Activated gamma-delta T cell (primary cell): ENCODE data around the gene DYDC2.
"Not testable (repeated sequence)": the region's sequence is repeated elsewhere in the genome, so short reads cannot be mapped to it uniquely, and the experiment has no call there.

Experiments used
- DNase-seq: peaks from one replicate; lab custom pipeline; 2025; lab: John Stamatoyannopoulos, UW

The DYDC2 gene

GRCh38 chr10:80413271-80413996, 56.9 kb downstream of the DYDC2 start:
- DNase-seq: no peak

GRCh38 chr10:80414142-80414895, 57.7 kb downstream of the DYDC2 start:
- no peak for DNase-seq

- DNase-seq: no peak
These were observed 59.3 kb downstream of the DYDC2 start for GRCh38 chr10:80415734-80416478.

DNA sequence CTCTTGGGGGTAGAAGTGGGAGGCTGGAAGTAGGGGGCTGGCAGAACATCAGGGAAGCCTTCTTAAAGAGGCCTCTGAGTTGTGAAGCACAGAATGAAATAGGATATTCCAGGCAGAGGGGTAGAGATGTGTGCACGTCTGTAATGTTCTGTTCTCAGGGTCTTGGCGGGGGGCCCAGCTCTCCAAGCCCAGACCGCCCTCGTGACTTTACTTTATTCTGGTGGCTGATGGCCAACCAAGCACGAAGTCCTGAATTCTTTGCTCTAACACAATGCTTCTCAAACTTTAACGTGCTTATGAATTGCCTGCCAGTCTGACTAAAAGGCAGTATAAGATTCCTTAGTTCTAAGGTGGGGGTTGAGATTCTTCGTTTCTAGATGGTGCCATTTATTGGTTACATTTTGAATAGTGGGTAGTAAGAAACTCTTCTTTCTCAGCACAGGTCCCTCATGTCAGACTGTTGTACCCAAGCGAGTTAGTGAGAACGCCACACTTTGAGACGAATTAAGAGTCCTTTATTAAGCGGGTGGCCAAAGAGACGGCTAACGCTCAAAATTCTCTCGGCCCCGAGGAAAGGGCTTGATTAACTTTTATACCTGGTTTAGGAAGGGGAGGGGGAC, 60.0 kb downstream of the DYDC2 start:
- no peak for DNase-seq

- not testable (repeated sequence) for DNase-seq
These were observed 60.7 kb downstream of the DYDC2 start for GRCh38 chr10:80417256-80417655.
